ENCODE data around the gene HIPK2. TPM values are rescaled to one million over a fixed set of nuclear protein-coding genes. Genes with fewer than 3 reads are reported as not detected.

The HIPK2 gene
- total RNA-seq, 6 experiments from 2014 or later: 48.5 to 68.0 (median 59.6) TPM

DNA sequence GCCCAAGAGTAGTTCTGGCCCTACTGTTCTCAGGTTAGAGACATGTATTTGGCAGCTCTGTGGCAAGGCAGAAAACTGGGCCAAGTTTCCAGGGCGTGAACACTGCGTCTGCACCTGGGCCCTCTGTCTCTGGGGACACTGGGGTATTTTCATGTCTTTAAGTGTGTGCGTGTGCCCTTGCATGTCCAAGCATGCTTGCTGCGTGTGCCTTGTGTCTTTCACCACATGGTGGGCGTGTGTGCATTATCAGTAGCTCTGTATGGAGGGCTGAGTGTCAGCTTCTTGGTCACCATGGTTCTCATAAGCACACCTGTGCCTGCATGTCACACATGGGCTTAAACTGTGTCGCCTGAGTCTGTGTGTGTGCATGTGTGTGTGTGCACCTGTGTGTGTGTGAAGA is 69.3 kb downstream of the HIPK2 start:
- TF ChIP-seq, protein P1, sequence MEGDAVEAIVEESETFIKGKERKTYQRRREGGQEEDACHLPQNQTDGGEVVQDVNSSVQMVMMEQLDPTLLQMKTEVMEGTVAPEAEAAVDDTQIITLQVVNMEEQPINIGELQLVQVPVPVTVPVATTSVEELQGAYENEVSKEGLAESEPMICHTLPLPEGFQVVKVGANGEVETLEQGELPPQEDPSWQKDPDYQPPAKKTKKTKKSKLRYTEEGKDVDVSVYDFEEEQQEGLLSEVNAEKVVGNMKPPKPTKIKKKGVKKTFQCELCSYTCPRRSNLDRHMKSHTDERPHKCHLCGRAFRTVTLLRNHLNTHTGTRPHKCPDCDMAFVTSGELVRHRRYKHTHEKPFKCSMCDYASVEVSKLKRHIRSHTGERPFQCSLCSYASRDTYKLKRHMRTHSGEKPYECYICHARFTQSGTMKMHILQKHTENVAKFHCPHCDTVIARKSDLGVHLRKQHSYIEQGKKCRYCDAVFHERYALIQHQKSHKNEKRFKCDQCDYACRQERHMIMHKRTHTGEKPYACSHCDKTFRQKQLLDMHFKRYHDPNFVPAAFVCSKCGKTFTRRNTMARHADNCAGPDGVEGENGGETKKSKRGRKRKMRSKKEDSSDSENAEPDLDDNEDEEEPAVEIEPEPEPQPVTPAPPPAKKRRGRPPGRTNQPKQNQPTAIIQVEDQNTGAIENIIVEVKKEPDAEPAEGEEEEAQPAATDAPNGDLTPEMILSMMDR (IDR thresholded peaks at IDR 0.05): no peak
- TF ChIP-seq POLR2A (IDR thresholded peaks at IDR 0.05): no peak
- Histone ChIP-seq H3K4me1 (peaks cover 0 to 34% (median 11%) of the 10 kb centered on the region in 4 donors), H3K27me3 (no peaks in the 10 kb centered on the region), H3K4me3 (no peak overlapping the region), H3K36me3 (peaks cover 0 to 7% (median 4%) of the 10 kb centered on the region in 4 donors), H3K9me3 (no peaks in the 10 kb centered on the region), H3K27ac (no peak overlapping the region)
- WGBS (ENCODE audit: insufficient coverage, low coverage, low lambda C conversion rate, missing lambda C conversion rate): 100% methylated on average over 1 of the region's 6 CpGs
- intact Hi-C loops (cut with DNase I): no loop called here
- ATAC-seq: no peak
- DNase-seq: no peak

- no peaks in the 10 kb centered on the region for H3K27me3 ChIP-seq
- H3K27ac ChIP-seq: no peak overlapping the region
- ATAC-seq: no peak
- intact Hi-C loops (cut with DNase I): no loop called here
- TF ChIP-seq, protein P1 (IDR thresholded peaks at IDR 0.05): no peak
- TF ChIP-seq POLR2A (IDR thresholded peaks at IDR 0.05): no peak
- no peak for DNase-seq
- H3K9me3 ChIP-seq: no peaks in the 10 kb centered on the region
- H3K4me3 ChIP-seq: no peak overlapping the region
- 72% methylated on average over 6 of the region's 9 CpGs for WGBS (ENCODE audit: insufficient coverage, low coverage, low lambda C conversion rate, missing lambda C conversion rate)
- peaks cover 0 to 7% (median 3%) of the 10 kb centered on the region in 4 donors for H3K36me3 ChIP-seq
- peaks cover 2 to 39% (median 22%) of the 10 kb centered on the region in 4 donors for H3K4me1 ChIP-seq
These were observed 71.0 kb downstream of the HIPK2 start for GRCh38 chr7:139706837-139707236.

DNA sequence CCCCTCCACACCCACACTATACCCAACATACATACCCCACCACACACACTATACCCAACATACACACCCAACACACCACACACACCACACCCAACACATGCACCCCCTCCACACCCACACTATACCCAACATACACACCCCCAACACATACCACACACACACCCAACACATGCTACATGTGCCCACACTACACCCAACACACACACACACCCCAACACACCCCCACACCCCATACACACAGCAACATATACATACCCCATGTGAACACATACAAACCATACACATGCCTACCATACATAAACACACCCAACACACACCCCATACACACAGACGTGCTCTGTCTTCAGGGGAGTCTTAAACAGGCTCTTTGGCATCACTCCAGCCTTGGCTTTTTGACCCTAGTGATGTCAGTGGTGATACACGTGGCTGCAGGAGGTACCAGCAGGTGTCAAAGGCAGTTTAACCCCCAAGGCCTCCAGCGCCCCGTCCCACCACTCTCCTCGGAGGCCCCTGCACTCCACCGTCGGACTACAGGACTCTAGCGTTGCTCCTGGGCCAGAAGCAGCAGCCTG is 73.4 kb downstream of the HIPK2 start:
- TF ChIP-seq, protein P1 (IDR thresholded peaks at IDR 0.05): no peak
- TF ChIP-seq POLR2A (IDR thresholded peaks at IDR 0.05): no peak
- Histone ChIP-seq H3K4me1 (peaks cover 2 to 34% (median 17%) of the 10 kb centered on the region in 4 donors), H3K36me3 (peaks cover 0 to 7% (median 3%) of the 10 kb centered on the region in 4 donors), H3K9me3 (no peaks in the 10 kb centered on the region), H3K4me3 (no peak overlapping the region), H3K27me3 (no peaks in the 10 kb centered on the region), H3K27ac (peak overlapping the region in 2 of 3 donors; percentile 15 to 43)
- intact Hi-C loops (cut with DNase I): no loop called here
- no peak for ATAC-seq
- no peak for DNase-seq
- WGBS (ENCODE audit: insufficient coverage, low coverage, low lambda C conversion rate, missing lambda C conversion rate): 42% methylated on average over 2 of the region's 8 CpGs

DNA sequence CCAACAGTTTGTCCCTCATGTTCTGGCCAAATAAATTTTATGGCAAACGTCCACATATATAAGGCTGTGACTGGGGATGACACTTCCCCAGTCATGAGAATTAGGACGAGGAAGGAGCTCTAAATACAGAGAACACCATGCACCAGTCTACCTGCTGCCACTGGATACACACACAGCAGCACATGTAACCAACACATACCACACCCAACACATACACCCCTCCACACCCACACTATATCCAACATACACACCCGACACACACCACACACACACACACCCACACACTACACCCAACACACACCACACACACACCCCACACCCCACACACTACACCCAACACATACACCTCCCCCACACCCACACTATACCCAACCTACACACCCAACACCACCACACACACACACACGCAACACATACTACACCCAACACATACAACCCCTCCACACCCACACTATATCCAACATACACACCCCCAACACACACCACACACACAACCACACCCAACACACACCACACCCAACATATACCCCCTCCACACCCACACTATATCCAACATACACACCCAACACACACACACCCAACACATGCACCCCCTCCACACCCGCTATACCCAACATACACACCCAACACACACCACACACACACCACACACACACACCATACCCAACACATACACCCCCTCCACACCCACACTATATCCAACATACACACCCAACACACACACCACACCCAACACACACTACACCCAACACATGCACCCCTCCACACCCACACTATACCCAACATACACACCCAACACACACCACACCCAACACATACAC is 74.1 kb downstream of the HIPK2 start:
- TF ChIP-seq, protein P1 (IDR thresholded peaks at IDR 0.05): no peak
- TF ChIP-seq POLR2A (IDR thresholded peaks at IDR 0.05): no peak
- 67% methylated on average over 4 of the region's 5 CpGs for WGBS (ENCODE audit: insufficient coverage, low coverage, low lambda C conversion rate, missing lambda C conversion rate)
- DNase-seq (no peak), ATAC-seq (peak; percentile 37 to 54 (median 47))
- intact Hi-C loops (cut with DNase I): no loop called here
- Histone ChIP-seq H3K27ac (peak overlapping the region; percentile 30 to 76 (median 64)), H3K4me3 (no peak overlapping the region), H3K4me1 (peaks cover 2 to 33% (median 16%) of the 10 kb centered on the region in 4 donors), H3K36me3 (peaks cover 0 to 7% (median 2%) of the 10 kb centered on the region in 4 donors), H3K9me3 (no peaks in the 10 kb centered on the region), H3K27me3 (no peaks in the 10 kb centered on the region)
